GM18499 (cell line): ENCODE data around the gene PRDM15.

Source experiments
- ATAC-seq: cut with Tn5 transposase; IDR thresholded peaks from one replicate; pipeline ENCODE4 v1.9.1; 2021; ENCODE audit warnings: moderate number of reproducible peaks; ENCODE audit not compliant: insufficient read depth, unreplicated experiment

Gene PRDM15

GRCh38 chr21:41907496-41908258 is 28.5 kb upstream of the PRDM15 start:
- ATAC-seq: no peak

GRCh38 chr21:41906770-41907169 is 27.6 kb upstream of the PRDM15 start:
- ATAC-seq: no peak

GRCh38 chr21:41903559-41904351 is 24.6 kb upstream of the PRDM15 start:
- ATAC-seq: no peak

GRCh38 chr21:41902946-41903345 is 23.8 kb upstream of the PRDM15 start:
- no peak for ATAC-seq

- ATAC-seq: no peak
Measured at GRCh38 chr21:41901782-41902181, 22.6 kb upstream of the PRDM15 start.

- ATAC-seq: no peak
Measured at GRCh38 chr21:41901099-41901498, 22.0 kb upstream of the PRDM15 start.

GRCh38 chr21:41900401-41900800 is 21.3 kb upstream of the PRDM15 start:
- ATAC-seq: no peak

- ATAC-seq: no peak
Measured at GRCh38 chr21:41899426-41900202, 20.5 kb upstream of the PRDM15 start.

- ATAC-seq: no peak
Measured at GRCh38 chr21:41898998-41899397, 19.9 kb upstream of the PRDM15 start.

GRCh38 chr21:41897700-41898099 is 18.6 kb upstream of the PRDM15 start:
- ATAC-seq: no peak

GRCh38 chr21:41897047-41897669 is 18.0 kb upstream of the PRDM15 start:
- ATAC-seq: no peak

- ATAC-seq: no peak
Measured at GRCh38 chr21:41895643-41896493, 16.7 kb upstream of the PRDM15 start.

GRCh38 chr21:41894922-41895557 is 15.9 kb upstream of the PRDM15 start:
- ATAC-seq: no peak

GRCh38 chr21:41894511-41894910 is 15.4 kb upstream of the PRDM15 start:
- no peak for ATAC-seq

GRCh38 chr21:41892726-41893125 is 13.6 kb upstream of the PRDM15 start:
- no peak for ATAC-seq

- ATAC-seq: no peak
Measured at GRCh38 chr21:41891132-41891531, 12.0 kb upstream of the PRDM15 start.

GRCh38 chr21:41890355-41890754 is 11.2 kb upstream of the PRDM15 start:
- no peak for ATAC-seq

- no peak for ATAC-seq
Measured at GRCh38 chr21:41888749-41889376, 9.7 kb upstream of the PRDM15 start.

- ATAC-seq: no peak
Measured at GRCh38 chr21:41887667-41888066, 8.5 kb upstream of the PRDM15 start.
